ENCODE data around the gene MAGI2. TPM values are rescaled to one million over a fixed set of nuclear protein-coding genes. Genes with fewer than 3 reads are reported as not detected.

MAGI2 gene
- total RNA-seq, 1 donor from 2014 or later = 4.0 TPM

DNA sequence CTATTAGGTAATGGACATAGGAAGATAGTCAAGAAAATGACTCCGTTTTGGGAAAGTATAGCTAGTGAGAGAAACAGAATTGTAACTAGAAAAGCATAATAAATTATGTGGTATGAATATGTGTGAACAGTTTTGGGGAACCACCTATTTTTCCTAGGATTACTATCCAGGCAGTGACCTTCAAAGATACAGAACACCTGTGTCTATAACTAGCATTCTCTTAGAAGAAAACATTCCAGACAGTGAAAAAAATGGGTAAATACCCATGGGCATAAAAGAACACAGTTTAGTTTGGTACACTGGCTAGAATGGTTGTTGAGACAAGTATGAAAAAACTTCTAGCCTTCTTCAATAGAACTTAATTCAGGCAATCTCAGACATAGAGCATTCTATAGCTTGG lies 690.8 kb downstream of the MAGI2 start:
- TF ChIP-seq, protein P1, sequence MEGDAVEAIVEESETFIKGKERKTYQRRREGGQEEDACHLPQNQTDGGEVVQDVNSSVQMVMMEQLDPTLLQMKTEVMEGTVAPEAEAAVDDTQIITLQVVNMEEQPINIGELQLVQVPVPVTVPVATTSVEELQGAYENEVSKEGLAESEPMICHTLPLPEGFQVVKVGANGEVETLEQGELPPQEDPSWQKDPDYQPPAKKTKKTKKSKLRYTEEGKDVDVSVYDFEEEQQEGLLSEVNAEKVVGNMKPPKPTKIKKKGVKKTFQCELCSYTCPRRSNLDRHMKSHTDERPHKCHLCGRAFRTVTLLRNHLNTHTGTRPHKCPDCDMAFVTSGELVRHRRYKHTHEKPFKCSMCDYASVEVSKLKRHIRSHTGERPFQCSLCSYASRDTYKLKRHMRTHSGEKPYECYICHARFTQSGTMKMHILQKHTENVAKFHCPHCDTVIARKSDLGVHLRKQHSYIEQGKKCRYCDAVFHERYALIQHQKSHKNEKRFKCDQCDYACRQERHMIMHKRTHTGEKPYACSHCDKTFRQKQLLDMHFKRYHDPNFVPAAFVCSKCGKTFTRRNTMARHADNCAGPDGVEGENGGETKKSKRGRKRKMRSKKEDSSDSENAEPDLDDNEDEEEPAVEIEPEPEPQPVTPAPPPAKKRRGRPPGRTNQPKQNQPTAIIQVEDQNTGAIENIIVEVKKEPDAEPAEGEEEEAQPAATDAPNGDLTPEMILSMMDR (IDR thresholded peaks at IDR 0.05) = no peak
- H3K4me1 ChIP-seq = peaks cover 0 to 3% of the 10 kb centered on the region in 2 donors
- no peaks in the 10 kb centered on the region for H3K27me3 ChIP-seq
- no peak for DNase-seq (ENCODE audit: low spot score in 2 of 2)
- H3K27ac ChIP-seq = no peak overlapping the region
- H3K4me3 ChIP-seq = no peak overlapping the region
- intact Hi-C loops (cut with DNase I) = loop anchor here (10.0 kb wide), 1 partner anchor 248 kb away; no protein-coding TSS in a partner anchor
- H3K9me3 ChIP-seq = no peaks in the 10 kb centered on the region
- H3K36me3 ChIP-seq = no peaks in the 10 kb centered on the region

DNA sequence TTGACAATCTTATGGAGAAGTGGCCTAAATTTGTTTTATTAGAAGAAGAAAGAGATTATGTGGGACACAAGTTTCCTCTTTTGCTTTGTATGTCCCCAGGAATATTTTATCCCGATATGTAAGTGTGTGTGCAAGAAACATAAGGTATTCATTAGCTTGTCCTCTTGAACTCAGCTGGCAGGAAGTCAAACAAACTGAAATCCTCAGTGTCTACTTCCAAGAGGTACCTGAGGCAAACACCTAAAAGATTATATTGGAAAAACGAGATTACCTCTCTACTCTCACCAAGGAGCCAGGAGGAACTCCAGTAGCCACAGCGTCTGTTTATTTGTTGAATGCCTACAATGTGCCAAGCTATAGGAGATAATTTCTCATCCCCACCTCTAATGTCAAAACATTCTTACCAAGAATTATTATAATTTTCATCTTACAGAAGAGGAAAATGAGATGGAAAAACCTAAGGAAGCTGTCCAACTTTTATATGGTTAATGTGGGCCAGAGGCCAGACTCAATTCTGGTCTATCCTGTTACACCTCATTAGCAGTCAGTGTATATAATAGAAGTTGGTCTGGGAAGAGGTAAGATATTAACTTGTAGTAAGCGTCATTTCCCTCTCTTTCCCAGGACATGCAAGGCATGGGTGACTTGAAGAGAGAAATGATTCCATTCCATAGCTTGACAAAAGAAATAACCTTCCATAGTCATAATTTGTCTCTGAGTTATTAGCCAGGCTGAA lies 692.7 kb downstream of the MAGI2 start:
- Histone ChIP-seq H3K27me3 (no peaks in the 10 kb centered on the region), H3K4me3 (no peak overlapping the region), H3K4me1 (peaks cover 0 to 2% of the 10 kb centered on the region in 2 donors), H3K9me3 (no peaks in the 10 kb centered on the region), H3K27ac (no peak overlapping the region), H3K36me3 (no peaks in the 10 kb centered on the region)
- TF ChIP-seq, protein P1 (IDR thresholded peaks at IDR 0.05) = no peak
- intact Hi-C loops (cut with DNase I) = loop anchor here (10.0 kb wide), 1 partner anchor 246 kb away; no protein-coding TSS in a partner anchor
- DNase-seq (ENCODE audit: low spot score in 2 of 2) = no peak

DNA sequence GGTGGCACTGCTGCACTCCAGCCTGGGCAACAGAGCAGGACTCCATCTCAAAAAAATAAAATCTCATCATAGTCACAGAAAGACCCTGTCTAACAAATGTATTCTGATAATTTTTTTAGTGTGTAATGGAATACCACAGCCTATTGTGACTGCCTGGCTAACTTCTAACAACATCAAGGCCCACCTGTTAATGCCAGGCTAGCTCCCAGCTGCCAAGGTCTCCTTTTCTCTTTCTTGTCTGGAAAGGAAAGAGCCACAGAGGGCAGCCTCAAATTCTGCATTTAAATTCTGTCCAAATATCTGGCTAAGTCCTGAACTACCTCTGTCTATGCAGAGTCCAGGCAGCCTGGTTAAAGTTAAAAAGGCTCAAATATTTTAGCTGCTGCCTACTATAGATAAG lies 700.9 kb downstream of the MAGI2 start:
- DNase-seq (ENCODE audit: low spot score in 2 of 2) = no peak
- Histone ChIP-seq H3K9me3 (peaks cover 0 to 4% of the 10 kb centered on the region in 2 donors), H3K27me3 (no peaks in the 10 kb centered on the region), H3K4me3 (no peak overlapping the region), H3K27ac (no peak overlapping the region), H3K4me1 (no peaks in the 10 kb centered on the region), H3K36me3 (no peaks in the 10 kb centered on the region)
- TF ChIP-seq, protein P1 (IDR thresholded peaks at IDR 0.05) = no peak
- intact Hi-C loops (cut with DNase I) = no loop called here

DNA sequence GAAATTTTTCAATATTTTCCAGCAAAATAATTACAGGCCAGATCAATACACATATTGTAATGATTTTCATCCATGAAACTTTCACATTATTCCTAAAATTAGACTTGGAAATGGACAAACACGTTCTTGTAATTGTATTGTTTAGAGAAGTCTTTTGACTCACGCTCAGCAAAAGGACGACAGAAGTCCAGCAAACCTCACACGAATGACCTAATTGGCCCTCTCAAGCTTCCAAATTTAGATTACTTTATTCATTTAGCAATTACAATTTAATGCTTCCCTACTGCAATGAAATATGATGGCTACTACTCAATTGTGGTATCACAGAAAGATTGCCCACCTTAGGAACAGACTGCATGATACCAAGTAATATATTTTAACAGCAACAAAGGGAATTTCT lies 702.2 kb downstream of the MAGI2 start:
- H3K27me3 ChIP-seq = no peaks in the 10 kb centered on the region
- no peak for DNase-seq (ENCODE audit: low spot score in 2 of 2)
- TF ChIP-seq, protein P1 (IDR thresholded peaks at IDR 0.05) = no peak
- no peaks in the 10 kb centered on the region for H3K4me1 ChIP-seq
- no peak overlapping the region for H3K4me3 ChIP-seq
- H3K9me3 ChIP-seq = peaks cover 0 to 4% of the 10 kb centered on the region in 2 donors
- no peaks in the 10 kb centered on the region for H3K36me3 ChIP-seq
- intact Hi-C loops (cut with DNase I) = no loop called here
- no peak overlapping the region for H3K27ac ChIP-seq

DNA sequence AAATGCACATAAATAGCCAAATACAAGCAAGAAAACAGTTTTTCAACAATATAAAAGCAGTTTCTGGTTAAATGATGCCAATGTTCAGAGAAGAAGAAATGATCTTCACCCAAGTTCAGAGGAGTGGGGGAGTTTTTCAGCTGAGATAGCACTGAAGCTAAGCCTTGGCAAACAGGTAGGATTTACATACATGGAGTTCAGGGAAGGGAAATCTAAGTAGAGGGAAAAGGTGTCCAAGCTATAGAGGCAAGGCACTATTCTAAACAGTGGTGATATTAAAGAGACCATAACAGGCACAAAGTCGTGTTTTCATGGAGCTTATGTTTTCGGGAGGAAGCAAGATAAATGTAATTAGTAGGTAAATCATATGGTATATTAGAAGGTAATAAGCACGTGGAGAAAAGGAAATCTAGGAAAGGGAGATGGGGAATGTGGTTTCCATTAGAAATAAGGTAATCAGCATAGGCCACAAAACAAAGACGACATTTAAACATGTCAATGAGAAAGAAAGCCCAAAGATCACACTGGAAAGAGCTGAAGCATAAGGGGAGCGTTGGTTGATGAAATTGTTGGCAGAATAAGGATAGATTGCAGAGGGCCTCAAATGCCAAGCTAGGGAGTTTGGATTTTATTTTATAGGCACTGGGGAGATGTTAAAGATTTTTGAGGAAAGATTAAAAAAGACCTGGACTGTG lies 704.3 kb downstream of the MAGI2 start:
- Histone ChIP-seq H3K36me3 (no peaks in the 10 kb centered on the region), H3K27ac (no peak overlapping the region), H3K27me3 (no peaks in the 10 kb centered on the region), H3K4me3 (no peak overlapping the region), H3K9me3 (peaks cover 0 to 4% of the 10 kb centered on the region in 2 donors), H3K4me1 (no peaks in the 10 kb centered on the region)
- no peak for DNase-seq (ENCODE audit: low spot score in 2 of 2)
- intact Hi-C loops (cut with DNase I) = no loop called here
- TF ChIP-seq, protein P1 (IDR thresholded peaks at IDR 0.05) = no peak

Measured in ascending aorta (tissue), 2 donors.